Umbilical cord (tissue), 2 donors: ENCODE results near the gene MAB21L4. TPM values are rescaled to one million over a fixed set of nuclear protein-coding genes. Genes with fewer than 3 reads are reported as not detected.

Experiments used
- DNase-seq: peaks from one replicate; pipeline ENCODE4 v3.0.0-alpha.2; 2015; ENCODE audit warnings: low spot score
- total RNA-seq: library from RNA; depleted of rRNA; stranded (reverse); fragments of >200 nt; gene quantifications from one replicate; pipeline ENCODE4 v1.2.3, GENCODE V29; 2014; ENCODE audit warnings: low replicate concordance; ENCODE audit not compliant: insufficient read depth

Gene MAB21L4
- total RNA-seq, 1 donor from 2014 or later: 1.9 TPM

- no peak for DNase-seq
These were observed 17.5 kb downstream of the MAB21L4 start for GRCh38 chr2:240878341-240878936.

- no peak for DNase-seq
These were observed 18.3 kb downstream of the MAB21L4 start for GRCh38 chr2:240877460-240878340.

GRCh38 chr2:240876475-240877251 is 19.3 kb downstream of the MAB21L4 start:
- DNase-seq: no peak

GRCh38 chr2:240876035-240876474 is 19.9 kb downstream of the MAB21L4 start:
- no peak for DNase-seq

GRCh38 chr2:240875228-240876034 is 20.5 kb downstream of the MAB21L4 start:
- no peak for DNase-seq

GRCh38 chr2:240874715-240875227 is 21.2 kb downstream of the MAB21L4 start:
- DNase-seq: no peak

- no peak for DNase-seq
These were observed 21.9 kb downstream of the MAB21L4 start for GRCh38 chr2:240873805-240874714.

GRCh38 chr2:240873098-240873788 is 22.7 kb downstream of the MAB21L4 start:
- DNase-seq: no peak

GRCh38 chr2:240872317-240873097 is 23.4 kb downstream of the MAB21L4 start:
- DNase-seq: no peak

- no peak for DNase-seq
These were observed 24.6 kb downstream of the MAB21L4 start for GRCh38 chr2:240871071-240871958.

- no peak for DNase-seq
These were observed 25.7 kb downstream of the MAB21L4 start for GRCh38 chr2:240869956-240870875.

- no peak for DNase-seq
These were observed 26.6 kb downstream of the MAB21L4 start for GRCh38 chr2:240869109-240869955.

- DNase-seq: no peak
These were observed 27.5 kb downstream of the MAB21L4 start, which contains the start of gene AGXT for GRCh38 chr2:240868286-240869108. Gene AGXT, plus strand, starts transcription at chr2:240868824. Its CDS starts 42 bp downstream, at chr2:240868866.

- no peak for DNase-seq
These were observed 30.6 kb downstream of the MAB21L4 start for GRCh38 chr2:240865391-240865790.
